ENCODE measurements around the gene CLN6.

DNA sequence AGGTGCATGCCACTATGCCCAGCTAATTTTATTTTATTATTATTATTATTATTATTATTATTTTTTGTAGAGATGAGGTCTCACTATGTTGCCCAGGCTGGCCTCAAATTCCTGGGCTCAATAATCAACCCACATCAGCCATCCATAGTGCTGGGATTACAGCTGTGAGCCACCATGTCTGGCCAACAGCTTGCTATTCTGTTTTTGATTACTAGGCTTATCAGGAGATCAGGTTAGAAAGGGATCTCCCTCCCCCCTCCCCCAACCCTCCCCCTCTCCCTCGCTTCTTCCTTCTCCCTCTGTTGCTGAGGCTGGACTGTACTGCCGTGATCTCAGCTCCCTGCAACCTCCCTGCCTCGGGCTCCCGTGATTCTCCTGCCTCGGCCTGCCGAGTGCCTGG is 8.6 kb downstream of the CLN6 start:
- TF ChIP-seq TAF1 (IDR thresholded peaks at IDR 0.05; ENCODE audit: low read depth, low read length) (no peak), POLR2AphosphoS5 (IDR thresholded peaks at IDR 0.05; ENCODE audit: low read depth, low read length) (no peak), POLR2A (IDR thresholded peaks at IDR 0.05; ENCODE audit: low read depth, low read length) (no peak), SPI1 (IDR thresholded peaks at IDR 0.05; ENCODE audit: low read depth, low read length) (no peak)
